T-helper 2 cell treated with Interferon-gamma antibody and Interleukin-4, amounts not matched to agents 5 μg/mL and 100 μg/mL, for 36 hours (primary cell): ENCODE measurements around the gene XRN2.

Experiments used
- DNase-seq: peaks from one replicate; pipeline ENCODE4 v3.0.0; 2021; ENCODE audit warnings: low spot score
- H3K27ac Mint-ChIP-seq: one replicate; pipeline ENCODE4 v1.8.0; 2021; ENCODE audit warnings: mild to moderate bottlenecking, mixed read lengths
- H3K27me3 Mint-ChIP-seq: one replicate; pipeline ENCODE4 v1.8.0; 2021; ENCODE audit warnings: low read depth, mixed read lengths
- H3K36me3 Mint-ChIP-seq: one replicate; pipeline ENCODE4 v1.8.0; 2021; ENCODE audit warnings: low read depth, mixed read lengths
- H3K4me1 Mint-ChIP-seq: one replicate; pipeline ENCODE4 v1.8.0; 2021; ENCODE audit warnings: low read depth, mixed read lengths
- H3K4me3 Mint-ChIP-seq: one replicate; pipeline ENCODE4 v1.8.0; 2022; ENCODE audit warnings: mild to moderate bottlenecking, moderate library complexity, mixed read lengths
- H3K9me3 Mint-ChIP-seq: one replicate; pipeline ENCODE4 v1.8.0; 2021; ENCODE audit warnings: mixed read lengths

Gene XRN2

DNA sequence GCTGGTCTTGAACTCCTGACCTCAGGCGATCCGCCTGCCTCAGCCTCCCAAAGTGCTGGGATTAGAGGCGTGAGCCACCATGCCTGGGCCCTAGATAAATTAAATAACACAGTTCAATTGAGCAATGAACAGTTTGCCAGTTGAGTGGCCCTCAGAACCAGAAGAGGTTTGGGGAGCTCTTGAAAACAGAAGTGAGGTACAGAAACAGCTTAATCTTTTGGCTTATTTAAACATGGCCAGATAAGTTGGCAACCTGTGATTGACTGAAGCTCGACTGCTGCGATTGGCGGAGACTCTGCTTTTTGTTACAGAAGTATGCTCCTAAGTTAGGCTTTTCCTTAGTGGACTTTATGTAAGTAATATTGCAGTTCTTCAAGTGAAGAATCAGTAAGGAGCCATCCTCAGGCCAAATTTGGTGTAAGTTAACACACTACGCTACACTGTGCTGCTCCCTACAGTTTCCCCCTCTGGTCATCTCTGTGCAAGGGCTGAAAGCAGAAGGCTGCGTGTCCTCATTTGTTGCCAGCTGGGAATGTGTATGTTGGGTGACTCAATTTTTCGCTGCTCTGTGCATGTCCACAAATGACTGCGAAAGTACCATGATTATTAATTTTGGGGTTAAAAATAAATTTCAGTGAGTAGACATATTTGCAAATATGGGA, 9.8 kb downstream of the XRN2 start:
- H3K27ac Mint-ChIP-seq: no peak overlapping the region
- peaks cover 34% of the 10 kb centered on the region for H3K36me3 Mint-ChIP-seq
- H3K9me3 Mint-ChIP-seq: peaks cover 9% of the 10 kb centered on the region
- no peaks in the 10 kb centered on the region for H3K27me3 Mint-ChIP-seq
- H3K4me1 Mint-ChIP-seq: peaks cover 44% of the 10 kb centered on the region
- no peak for DNase-seq
- H3K4me3 Mint-ChIP-seq: no peak overlapping the region

DNA sequence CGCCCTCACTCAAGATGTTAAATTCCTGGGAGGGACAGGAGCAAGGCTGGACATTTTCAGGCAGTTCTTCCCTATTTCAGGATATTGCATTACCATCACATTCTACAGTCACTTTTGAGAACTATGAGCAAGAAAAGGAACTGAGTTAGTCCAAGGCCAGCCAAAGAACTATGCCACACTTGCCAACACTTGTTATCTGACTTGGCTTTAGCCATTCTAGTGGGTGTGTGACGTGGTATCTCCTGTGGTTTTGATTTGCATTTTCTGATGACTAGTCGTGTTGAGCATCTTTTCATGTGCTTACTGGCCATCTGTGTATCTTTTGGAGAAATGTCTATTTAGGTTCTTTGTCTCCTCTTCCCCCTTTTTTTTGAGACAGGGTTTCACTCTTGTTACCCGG, 12.0 kb downstream of the XRN2 start:
- peak; percentile 33 for DNase-seq
- Mint-ChIP-seq H3K27ac (no peak overlapping the region), H3K4me3 (no peak overlapping the region), H3K4me1 (peaks cover 31% of the 10 kb centered on the region), H3K9me3 (peaks cover 9% of the 10 kb centered on the region), H3K36me3 (peaks cover 20% of the 10 kb centered on the region), H3K27me3 (no peaks in the 10 kb centered on the region)

DNA sequence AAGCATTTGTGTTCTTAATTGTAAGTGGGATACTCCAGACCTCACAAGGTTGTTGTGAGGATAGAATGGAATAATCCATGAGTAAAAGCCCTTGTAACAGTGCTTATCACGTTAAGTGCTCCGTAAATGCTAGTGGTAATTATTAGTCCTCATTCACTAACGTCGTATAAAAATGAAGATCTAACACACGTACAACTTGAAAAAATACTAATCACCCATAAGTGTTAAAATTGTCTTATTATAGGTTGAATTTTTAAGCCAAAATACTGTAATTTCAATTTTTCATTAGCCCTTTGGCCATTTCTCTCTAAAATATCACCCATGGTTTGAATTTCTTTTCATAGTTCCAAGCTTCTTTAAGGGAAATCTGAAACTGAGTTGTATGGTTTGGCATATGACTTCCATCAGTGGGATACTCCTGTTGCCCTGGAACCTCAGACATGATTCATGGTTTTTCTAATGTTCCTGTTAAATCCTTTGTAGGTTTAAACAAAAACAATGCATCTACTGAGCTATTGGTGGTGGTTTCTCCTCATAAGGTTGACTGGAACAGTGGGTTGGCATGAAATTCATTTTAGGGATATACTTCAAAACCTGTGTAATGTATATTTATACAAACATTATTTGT, 19.1 kb downstream of the XRN2 start:
- Mint-ChIP-seq H3K27me3 (no peaks in the 10 kb centered on the region), H3K4me1 (peaks cover 34% of the 10 kb centered on the region), H3K27ac (no peak overlapping the region), H3K36me3 (peaks cover 32% of the 10 kb centered on the region), H3K9me3 (peaks cover 24% of the 10 kb centered on the region), H3K4me3 (no peak overlapping the region)
- no peak for DNase-seq

DNA sequence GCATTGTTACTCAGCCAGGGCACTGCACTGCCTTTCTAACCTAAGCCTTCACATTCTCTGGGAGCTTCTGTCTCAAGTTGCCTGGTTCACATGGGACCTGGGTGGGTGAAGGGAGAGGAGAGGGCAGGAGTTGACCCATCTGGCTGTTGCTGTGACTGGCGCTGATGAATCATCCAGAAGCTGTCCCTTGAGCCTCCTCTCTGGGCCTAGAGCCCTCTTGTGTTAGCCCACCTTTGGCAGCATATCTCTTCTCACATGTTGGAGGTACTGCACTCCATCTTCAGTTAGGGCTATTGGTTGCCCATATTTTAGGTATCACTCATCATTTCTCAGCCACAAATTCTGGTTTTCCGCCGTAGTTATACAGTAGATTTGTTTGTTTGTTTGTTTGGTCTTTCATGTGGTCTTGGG, 19.8 kb downstream of the XRN2 start:
- Mint-ChIP-seq H3K4me3 (no peak overlapping the region), H3K4me1 (peaks cover 34% of the 10 kb centered on the region), H3K36me3 (peaks cover 32% of the 10 kb centered on the region), H3K27ac (no peak overlapping the region), H3K27me3 (no peaks in the 10 kb centered on the region), H3K9me3 (peaks cover 24% of the 10 kb centered on the region)
- no peak for DNase-seq

DNA sequence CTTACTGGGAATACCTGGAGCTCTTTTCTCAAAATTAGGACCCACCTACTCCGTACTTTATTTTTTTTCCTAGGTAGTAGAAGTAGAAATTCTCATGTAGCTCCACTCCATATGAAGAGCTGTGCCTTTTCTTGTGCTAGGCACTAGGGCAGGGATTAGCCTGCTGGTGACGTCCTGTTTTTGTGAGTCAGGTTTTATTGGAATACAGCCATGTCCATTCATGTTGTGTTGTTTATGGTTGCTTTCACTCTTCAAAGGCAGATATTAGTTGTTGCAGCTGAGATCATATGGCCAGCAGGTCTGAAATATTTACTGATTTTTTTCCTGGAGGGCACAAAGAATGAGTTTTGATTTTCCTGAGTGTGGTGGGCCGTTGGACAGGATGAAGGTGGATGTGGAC, 20.5 kb downstream of the XRN2 start:
- peaks cover 36% of the 10 kb centered on the region for H3K4me1 Mint-ChIP-seq
- no peak for DNase-seq
- H3K4me3 Mint-ChIP-seq: no peak overlapping the region
- peaks cover 34% of the 10 kb centered on the region for H3K36me3 Mint-ChIP-seq
- no peak overlapping the region for H3K27ac Mint-ChIP-seq
- H3K9me3 Mint-ChIP-seq: peaks cover 22% of the 10 kb centered on the region
- no peaks in the 10 kb centered on the region for H3K27me3 Mint-ChIP-seq

DNA sequence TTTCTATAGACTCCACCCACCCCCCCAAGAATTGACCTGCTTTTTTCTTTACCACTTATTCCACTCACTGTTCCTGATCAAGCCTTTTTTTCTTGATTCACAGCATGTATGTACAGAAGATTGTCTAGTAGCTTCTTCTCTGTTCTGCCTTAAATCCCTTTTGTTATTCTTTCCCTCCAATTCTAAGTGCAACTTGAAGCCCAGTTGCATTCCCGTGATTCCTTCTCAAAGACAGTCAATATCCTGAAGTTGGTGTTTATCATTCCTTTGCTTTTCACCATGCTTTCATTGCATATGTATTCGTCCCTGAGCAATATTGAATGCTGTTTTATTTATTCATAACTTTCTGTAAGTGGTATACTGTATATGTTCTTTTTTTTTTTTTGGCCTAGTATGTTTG, 21.0 kb downstream of the XRN2 start:
- DNase-seq: no peak
- Mint-ChIP-seq H3K4me1 (peaks cover 34% of the 10 kb centered on the region), H3K27ac (no peak overlapping the region), H3K36me3 (peaks cover 35% of the 10 kb centered on the region), H3K9me3 (peaks cover 17% of the 10 kb centered on the region), H3K4me3 (no peak overlapping the region), H3K27me3 (no peaks in the 10 kb centered on the region)

DNA sequence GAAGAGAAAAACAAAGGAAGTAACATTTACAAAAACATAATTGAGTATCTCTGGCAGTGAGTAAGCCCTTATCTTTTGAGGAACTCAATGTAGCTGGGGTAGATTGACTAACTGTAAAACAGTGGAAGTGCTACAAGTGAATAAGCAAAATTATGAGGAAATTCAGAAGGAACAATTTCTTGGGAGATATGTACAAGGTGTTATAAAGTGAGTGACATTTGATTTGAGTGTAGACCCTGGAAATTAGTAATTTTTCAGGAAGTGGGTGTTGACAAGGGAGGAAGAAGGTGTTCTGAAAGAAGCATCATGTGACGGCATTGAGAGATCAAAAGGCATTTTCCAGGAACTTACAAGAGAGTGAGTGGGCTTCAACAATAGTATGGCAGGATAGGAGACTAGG, 22.2 kb downstream of the XRN2 start:
- Mint-ChIP-seq H3K4me1 (peaks cover 32% of the 10 kb centered on the region), H3K27ac (peak overlapping the region; percentile 69), H3K36me3 (peaks cover 35% of the 10 kb centered on the region), H3K9me3 (peaks cover 15% of the 10 kb centered on the region), H3K27me3 (no peaks in the 10 kb centered on the region), H3K4me3 (peak overlapping the region; percentile 45)
- DNase-seq: no peak

DNA sequence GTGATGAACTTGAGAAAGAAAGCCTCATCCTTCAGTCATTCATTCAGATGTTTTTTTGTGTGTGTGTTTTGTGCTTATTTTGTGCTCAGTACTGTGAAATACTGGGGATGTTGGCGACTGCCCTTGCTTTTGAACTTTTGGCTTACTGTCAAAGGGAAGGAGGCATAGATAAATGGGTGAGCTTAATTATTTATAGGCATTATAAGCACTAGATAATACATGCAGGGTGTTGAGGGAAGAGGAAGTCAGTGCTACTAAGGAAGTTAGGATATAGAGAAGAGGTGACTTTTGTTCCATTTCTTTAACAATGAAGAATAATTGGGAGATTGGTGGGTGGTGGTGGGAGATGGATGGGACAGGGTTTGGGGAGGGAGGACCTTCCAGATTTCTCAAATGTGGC, 23.6 kb downstream of the XRN2 start:
- Mint-ChIP-seq H3K27me3 (no peaks in the 10 kb centered on the region), H3K36me3 (peaks cover 30% of the 10 kb centered on the region), H3K9me3 (peaks cover 7% of the 10 kb centered on the region)

DNA sequence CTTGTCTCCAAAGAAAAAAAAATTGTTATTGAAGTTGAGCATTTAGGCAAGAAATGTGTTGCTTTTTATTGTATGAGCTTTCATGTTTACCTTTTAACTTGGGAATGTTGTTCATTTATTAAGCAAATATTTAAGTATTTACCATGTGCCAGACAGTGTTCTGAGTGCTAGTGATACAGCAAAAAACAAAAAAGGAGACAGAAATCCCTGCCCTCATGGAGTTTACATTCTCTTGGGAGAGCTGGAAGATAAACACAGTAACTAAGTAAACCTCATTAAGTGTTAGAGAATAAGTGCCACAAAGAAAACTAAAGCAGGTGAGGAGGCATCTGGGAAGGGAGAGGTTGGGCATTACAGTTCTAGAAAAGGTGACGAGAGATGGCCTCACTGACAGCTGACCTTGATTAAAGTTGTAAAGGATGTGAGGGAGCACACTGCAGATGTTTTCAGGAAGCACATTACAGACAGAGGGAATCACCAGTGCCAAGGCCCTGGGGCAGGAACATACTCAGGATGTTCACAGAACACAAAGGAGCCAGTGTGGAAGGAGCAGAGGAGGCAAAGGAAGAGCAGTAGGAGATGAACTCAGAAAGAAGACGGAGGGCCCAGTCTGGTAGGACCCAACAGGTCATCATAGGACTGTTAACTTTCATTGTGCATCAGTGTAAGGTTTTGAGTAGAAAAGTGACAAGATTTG, 33.5 kb downstream of the XRN2 start:
- H3K27me3 Mint-ChIP-seq: no peaks in the 10 kb centered on the region

More for the DNA sequence above, 23.6 kb downstream of the XRN2 start:
- no peak overlapping the region for H3K27ac Mint-ChIP-seq
- H3K4me3 Mint-ChIP-seq: no peak overlapping the region
- peaks cover 32% of the 10 kb centered on the region for H3K4me1 Mint-ChIP-seq
- DNase-seq: no peak

DNA sequence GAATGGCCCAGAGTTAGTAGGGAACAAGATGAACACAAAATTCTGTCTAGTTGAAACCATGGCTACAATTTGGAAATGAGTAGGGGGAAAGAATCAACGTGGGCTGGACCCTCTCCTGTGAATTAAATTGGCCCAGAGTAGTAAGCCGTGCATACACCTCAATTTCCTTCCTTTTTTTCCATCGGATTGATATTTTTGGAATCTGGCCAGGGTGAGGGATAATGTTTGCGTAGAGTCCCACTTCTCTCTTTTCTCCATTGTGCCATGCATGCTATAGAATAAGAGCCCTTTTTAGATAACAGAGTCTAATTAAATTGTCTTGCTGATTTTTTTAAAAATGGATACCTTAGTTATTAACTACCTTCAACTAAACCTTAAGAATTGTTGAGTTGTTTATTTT, 35.2 kb downstream of the XRN2 start:
- no peaks in the 10 kb centered on the region for H3K9me3 Mint-ChIP-seq
- H3K27me3 Mint-ChIP-seq: no peaks in the 10 kb centered on the region
- no peak for DNase-seq
- H3K4me1 Mint-ChIP-seq: peaks cover 7% of the 10 kb centered on the region
- no peak overlapping the region for H3K27ac Mint-ChIP-seq
- H3K4me3 Mint-ChIP-seq: no peak overlapping the region
- peaks cover 53% of the 10 kb centered on the region for H3K36me3 Mint-ChIP-seq

More for the DNA sequence above, 33.5 kb downstream of the XRN2 start:
- Mint-ChIP-seq H3K9me3 (no peaks in the 10 kb centered on the region), H3K4me3 (no peak overlapping the region), H3K36me3 (peaks cover 65% of the 10 kb centered on the region), H3K4me1 (peaks cover 4% of the 10 kb centered on the region), H3K27ac (no peak overlapping the region)
- DNase-seq: no peak

DNA sequence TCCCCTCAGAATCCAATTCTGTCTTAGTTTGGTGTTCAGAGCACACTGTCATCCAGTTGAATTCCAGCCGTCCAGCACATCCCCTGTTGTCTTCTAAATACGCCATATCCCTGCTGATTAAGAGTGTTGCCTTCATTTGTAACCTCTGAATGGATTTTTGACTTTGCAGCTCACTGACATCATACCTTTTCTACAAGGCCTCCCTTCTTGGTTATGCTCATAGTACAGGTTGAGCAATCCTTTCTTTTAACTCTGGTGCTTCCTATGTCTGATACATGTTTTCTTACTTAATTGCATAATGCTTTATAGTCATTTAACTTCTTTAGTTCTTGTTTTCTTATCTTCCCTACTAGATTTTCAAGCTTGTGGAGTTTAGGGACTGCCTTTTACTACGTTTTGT, 36.4 kb downstream of the XRN2 start:
- peaks cover 50% of the 10 kb centered on the region for H3K36me3 Mint-ChIP-seq
- H3K27ac Mint-ChIP-seq: no peak overlapping the region

DNA sequence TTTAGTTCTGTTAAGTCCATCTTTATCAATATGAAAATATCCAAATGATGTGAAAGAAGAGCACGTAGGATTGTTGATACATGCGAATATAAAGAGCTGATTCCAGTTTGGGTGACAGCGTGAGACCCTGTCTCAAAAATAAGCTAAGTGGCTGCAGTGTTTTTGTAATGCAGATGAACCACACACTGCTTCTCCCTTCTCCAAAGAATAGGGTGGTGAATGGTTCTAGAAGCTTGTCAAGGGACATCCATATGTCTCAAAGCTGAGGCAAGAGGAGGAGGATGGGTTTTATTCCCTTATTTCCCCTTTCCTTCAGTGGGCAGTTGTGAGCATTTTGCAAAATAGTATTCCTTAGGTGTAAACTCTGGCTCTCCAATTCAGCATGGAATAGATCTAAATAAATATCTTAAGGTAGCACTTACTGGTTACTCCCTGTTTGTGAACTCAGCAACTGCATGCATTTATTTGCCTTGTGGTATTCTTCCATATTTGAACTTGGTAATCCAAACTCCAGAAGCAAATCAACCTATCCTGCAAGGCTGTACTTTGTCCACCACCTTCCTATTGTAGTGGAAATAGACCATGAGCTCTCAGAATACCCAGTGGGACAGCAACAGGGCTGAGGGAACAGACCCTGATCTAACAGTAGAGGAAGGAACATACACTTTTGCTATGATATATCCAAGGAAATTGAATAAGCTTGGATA, 38.0 kb downstream of the XRN2 start:
- Mint-ChIP-seq H3K4me1 (peaks cover 3% of the 10 kb centered on the region), H3K4me3 (no peak overlapping the region), H3K36me3 (peaks cover 45% of the 10 kb centered on the region), H3K27ac (no peak overlapping the region), H3K27me3 (no peaks in the 10 kb centered on the region), H3K9me3 (no peaks in the 10 kb centered on the region)
- DNase-seq: no peak

More for the DNA sequence above, 36.4 kb downstream of the XRN2 start:
- H3K27me3 Mint-ChIP-seq: no peaks in the 10 kb centered on the region
- no peak for DNase-seq
- H3K4me1 Mint-ChIP-seq: peaks cover 6% of the 10 kb centered on the region
- H3K9me3 Mint-ChIP-seq: no peaks in the 10 kb centered on the region
- no peak overlapping the region for H3K4me3 Mint-ChIP-seq

DNA sequence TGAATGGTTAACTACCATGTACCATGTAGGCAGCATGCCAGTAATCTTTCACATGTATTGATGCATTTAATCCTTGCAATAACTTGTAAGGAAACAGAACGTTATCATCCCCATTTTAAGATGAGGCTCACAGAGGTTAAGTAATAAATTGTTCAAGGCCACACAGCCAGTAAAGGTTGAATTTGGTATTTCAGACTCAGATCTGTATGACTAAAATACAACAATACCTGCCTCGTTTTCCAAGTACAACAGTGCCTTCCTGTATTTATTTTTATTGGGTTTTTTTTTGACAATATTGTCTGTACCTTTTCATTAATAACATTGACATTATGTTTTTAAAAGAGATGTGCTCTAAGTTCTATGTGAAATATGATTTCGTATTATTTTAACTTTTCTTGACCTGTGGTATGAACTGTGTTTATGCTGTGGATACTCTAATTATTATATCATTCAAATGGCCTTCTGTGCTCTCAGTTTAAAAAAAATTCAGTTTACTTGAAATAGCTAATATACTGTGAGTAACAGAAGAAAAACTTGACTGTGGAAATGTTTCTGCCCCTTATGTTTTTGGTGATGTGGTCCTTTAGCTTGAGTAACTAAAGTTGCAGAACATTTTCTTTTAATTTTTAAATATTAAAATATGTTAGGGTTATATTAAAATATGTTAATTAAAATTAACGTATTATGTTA, 39.7 kb downstream of the XRN2 start:
- peaks cover 3% of the 10 kb centered on the region for H3K4me1 Mint-ChIP-seq
- no peak overlapping the region for H3K4me3 Mint-ChIP-seq
- H3K27ac Mint-ChIP-seq: no peak overlapping the region
- no peaks in the 10 kb centered on the region for H3K27me3 Mint-ChIP-seq
- H3K9me3 Mint-ChIP-seq: no peaks in the 10 kb centered on the region
- DNase-seq: no peak
- H3K36me3 Mint-ChIP-seq: peaks cover 37% of the 10 kb centered on the region
